Adrenal gland (tissue), 12 donors: Measurements from ENCODE around the gene NUBP2. TPM values are rescaled to one million over a fixed set of nuclear protein-coding genes. Genes with fewer than 3 reads are reported as not detected.

ENCODE experiments used
- DNase-seq, 7 donors: peaks; one replicate each; pipeline ENCODE4 v3.0.0-alpha.2; 2019 to 2020
- H3K27ac ChIP-seq, 5 donors: fragments of 200-600 bp; sonication (generic) in 4 of 5; 1 replicate in 3 of 5; 2 replicates in 2 of 5; pipeline versions ENCODE4 v1.5.1 to v1.8.0; 2016 to 2020; ENCODE audit warnings: mild to moderate bottlenecking in 1 of 5
- H3K27me3 ChIP-seq: fragments of 200-600 bp; 2 replicates; pipeline ENCODE4 v1.8.0; 2021
- H3K36me3 ChIP-seq, 2 donors: fragments of 200-600 bp; replicated peaks in 1 of 2; 1 replicate in 1 of 2; 2 replicates in 1 of 2; pipeline versions ENCODE4 v1.5.1 to v1.8.0; 2018 to 2022
- H3K4me1 ChIP-seq, 2 donors: fragments of 200-600 bp; replicated peaks in 1 of 2; 1 replicate in 1 of 2; 2 replicates in 1 of 2; pipeline versions ENCODE4 v1.5.1 to v1.8.0; 2018 to 2021
- H3K4me3 ChIP-seq, 4 donors: fragments of 200-600 bp; sonication (generic) in 3 of 4; one replicate each; pipeline ENCODE4 v1.5.1; 2016 to 2018
- H3K9me3 ChIP-seq, 3 donors: fragments of 200-600 bp; sonication (generic) in 1 of 3; replicated peaks in 1 of 3; 1 replicate in 2 of 3; 2 replicates in 1 of 3; pipeline versions ENCODE4 v1.5.1 to v1.8.0; 2016 to 2021
- CTCF ChIP-seq, 6 experiments: fragments of 450-650 bp in 4 of 6; fragments of 200-600 bp in 2 of 6; sonication (generic) in 1 of 6; IDR thresholded peaks; 1 replicate in 5 of 6; 2 replicates in 1 of 6; pipeline versions ENCODE4 v1.5.1 to v1.8.0; 2016 to 2021; ENCODE audit warnings: antibody characterized with exemption in 6 of 6, mild to moderate bottlenecking in 2 of 6, moderate library complexity in 1 of 6
- POLR2A ChIP-seq, 2 donors: fragments of 450-650 bp; IDR thresholded peaks; one replicate each; pipeline ENCODE4 v1.6.1; 2017; ENCODE audit warnings: antibody characterized with exemption in 2 of 2, mild to moderate bottlenecking in 2 of 2, moderate library complexity in 1 of 2
- WGBS, 4 donors: extraction: QIAGEN DNeasy Blood & Tissue Kit in 2 of 4; methylation state at CpG; one replicate each; pipeline versions ENCODE4 v1.1.5 to v1.1.7; 2013 to 2017; 5-methylcytosine and 5-hydroxymethylcytosine counted together
- intact Hi-C, 2 donors: fragments of 100-400 bp; cut with DNase I; formaldehyde crosslinking; loops; one replicate each; pipeline versions ENCODE4 v1.14.1 to v1.15.0; 2022 to 2023
- polyA plus RNA-seq, 3 donors: library from polyadenylated mRNA; stranded (reverse); fragments of 200-250 nt in 2 of 3; fragments of 350-450 nt in 1 of 3; fragmentation: Illumina TruSeq in 1 of 3; extraction: RNeasy Lipid Tissue Mini Kit (QIAGEN cat#74804) in 1 of 3; gene quantifications; one replicate each; pipeline ENCODE4 v1.2.3, GENCODE V29; 2013 to 2014
- total RNA-seq, 9 donors: library from RNA; depleted of rRNA in 4 of 9; stranded (reverse); fragments of >200 nt in 4 of 9; fragments of 120-200 nt in 1 of 9; fragmentation: NEBNext Ultra II Directional in 1 of 9; extraction: Animal tissue kit (Norgen Biotek cat#: 25700) in 1 of 9; gene quantifications; one replicate each; pipeline versions ENCODE4 v1.1.0 to v1.2.4, GENCODE V29; 2013 to 2023
- donor health status: healthy with polysubstance abuse.
- donor health status: Bipolar disorder and iron deficiency.
- donor health status: DM: yes; HTN: yes; CAD: no.
- donor health status: DM: no; HTN: no; CAD: no.
- donor health status: DM: no; HTN: no; CAD: no.
- donor health status: DM: yes; HTN: yes; CAD: no.

Gene NUBP2
- total and polyA plus RNA-seq, 12 donors: 3.0 to 252 (median 78.7) TPM

- peak overlapping the region; percentile 11 to 99 (median 64) for H3K4me3 ChIP-seq
- intact Hi-C loops: loop anchor here in 1 of 2 donors (5.0 kb wide), 1 partner anchor 53 kb away; the partner anchor contains the start of genes FAHD1 and HAGH
- H3K4me1 ChIP-seq: peaks cover 26 to 36% of the 10 kb centered on the region in 2 donors
- TF ChIP-seq CTCF (IDR thresholded peaks at IDR 0.05) (peak in 3 of 6 experiments; percentile 5 to 19 (median 17)), POLR2A (IDR thresholded peaks at IDR 0.05) (no peak)
- H3K9me3 ChIP-seq: no peaks in the 10 kb centered on the region
- peak in 6 of 7 donors; percentile 52 to 86 (median 72) for DNase-seq
- H3K36me3 ChIP-seq: peaks cover 0 to 39% of the 10 kb centered on the region in 2 donors
- H3K27me3 ChIP-seq: no peaks in the 10 kb centered on the region
- H3K27ac ChIP-seq: peak overlapping the region; percentile 79 to 93 (median 91)
- 13 to 50% (median 26%) methylated on average over 5 to 45 of the region's 45 CpGs for WGBS, 4 donors
Measured at GRCh38 chr16:1773703-1774447, 8.9 kb upstream of the NUBP2 start.

- peaks cover 0 to 39% of the 10 kb centered on the region in 2 donors for H3K36me3 ChIP-seq
- TF ChIP-seq CTCF (IDR thresholded peaks at IDR 0.05) (no peak), POLR2A (IDR thresholded peaks at IDR 0.05) (no peak)
- H3K27me3 ChIP-seq: no peaks in the 10 kb centered on the region
- H3K4me3 ChIP-seq: peak overlapping the region in 1 of 4 donors; percentile 91
- H3K27ac ChIP-seq: peak overlapping the region in 3 of 5 donors; percentile 87 to 93 (median 92)
- peaks cover 26 to 37% of the 10 kb centered on the region in 2 donors for H3K4me1 ChIP-seq
- whole genome bisulfite sequencing, 4 donors: 77 to 85% (median 79%) methylated on average over 2 to 7 of the region's 7 CpGs
- intact Hi-C loops: loop anchor here in 1 of 2 donors (5.0 kb wide), 1 partner anchor 53 kb away; the partner anchor contains the start of genes FAHD1 and HAGH
- H3K9me3 ChIP-seq: no peaks in the 10 kb centered on the region
- no peak for DNase-seq
Measured at GRCh38 chr16:1774448-1774780, 8.3 kb upstream of the NUBP2 start.

- peak overlapping the region in 1 of 5 donors; percentile 92 for H3K27ac ChIP-seq
- peaks cover 0 to 44% of the 10 kb centered on the region in 2 donors for H3K36me3 ChIP-seq
- intact Hi-C loops: no loop called here
- TF ChIP-seq CTCF (IDR thresholded peaks at IDR 0.05) (no peak), POLR2A (IDR thresholded peaks at IDR 0.05) (no peak)
- DNase-seq: no peak
- peaks cover 30 to 38% of the 10 kb centered on the region in 2 donors for H3K4me1 ChIP-seq
- H3K27me3 ChIP-seq: no peaks in the 10 kb centered on the region
- H3K4me3 ChIP-seq: no peak overlapping the region
- 79 to 90% (median 86%) methylated on average over 10 to 30 of the region's 30 CpGs for WGBS, 4 donors
- no peaks in the 10 kb centered on the region for H3K9me3 ChIP-seq
Measured at GRCh38 chr16:1775006-1775845, 7.5 kb upstream of the NUBP2 start.
